IMR-90 (cell line): Measurements from ENCODE around the gene MRPL57. TPM values are rescaled to one million over a fixed set of nuclear protein-coding genes. Genes with fewer than 3 reads are reported as not detected.
"Not testable (repeated sequence)": the region's sequence is repeated elsewhere in the genome, so short reads cannot be mapped to it uniquely, and the experiment has no call there.

ENCODE experiments used
- ATAC-seq: fragments of 200-7000 bp; cut with Tn5 transposase; 2 replicates; pipeline ENCODE4 v1.9.1; 2020; ENCODE audit warnings: low read depth, mild to moderate bottlenecking, moderate library complexity
- BruUV-seq: library from RNA; stranded (reverse); fragments of 400-500 nt; replicated peaks from 2 replicates; lab custom pipeline; 2021; lab: Mats Ljungman, UMichigan
- CTCF ChIA-PET: fragments of 300-600 bp; formaldehyde crosslinking; extraction: SDS; loops from one replicate; lab custom pipeline; 2021; ENCODE audit warnings: antibody characterized with exemption; lab: Yijun Ruan, JAX
- POLR2A ChIA-PET: fragments of 300-600 bp; sonication (Branson Sonifier 250); formaldehyde crosslinking; loops from one replicate; lab custom pipeline; 2022; ENCODE audit warnings: antibody characterized with exemption; ENCODE audit not compliant: unreplicated experiment; lab: Charles Lee
- DNase-seq: peaks from one replicate; pipeline ENCODE4 v3.0.0; 2013
- H2AFZ ChIP-seq: replicated peaks from 2 replicates; pipeline ENCODE3; 2013; ENCODE audit warnings: low read length, mild to moderate bottlenecking; ENCODE audit not compliant: poor library complexity
- H2AK5ac ChIP-seq: 2 replicates; pipeline ENCODE4 v1.6.1; 2013; ENCODE audit warnings: low read depth, low read length, inconsistent platforms
- H2AK9ac ChIP-seq: replicated peaks from 2 replicates; pipeline ENCODE3; 2013; ENCODE audit warnings: mild to moderate bottlenecking, low read depth, low read length, moderate library complexity; ENCODE audit not compliant: poor library complexity
- H2BK120ac ChIP-seq: 2 replicates; pipeline ENCODE4 v1.6.1; 2013; ENCODE audit warnings: low read depth, low read length, inconsistent platforms
- H2BK15ac ChIP-seq: 3 replicates; pipeline ENCODE4 v1.6.1; 2013; ENCODE audit warnings: low read depth, low read length, inconsistent platforms
- H2BK20ac ChIP-seq: 2 replicates; pipeline ENCODE4 v1.6.1; 2013; ENCODE audit warnings: low read depth, mild to moderate bottlenecking, inconsistent platforms, low read length, moderate library complexity
- H2BK5ac ChIP-seq: 2 replicates; pipeline ENCODE4 v1.6.1; 2013; ENCODE audit warnings: mild to moderate bottlenecking, low read depth, low read length, inconsistent platforms; ENCODE audit not compliant: poor library complexity, severe bottlenecking
- H3K14ac ChIP-seq: replicated peaks from 2 replicates; pipeline ENCODE4 v1.6.1; 2013; ENCODE audit warnings: low read depth, low read length, inconsistent platforms
- H3K18ac ChIP-seq: 2 replicates; pipeline ENCODE4 v1.6.1; 2013; ENCODE audit warnings: low read depth, low read length, control low read depth
- H3K23ac ChIP-seq: 2 replicates; pipeline ENCODE4 v1.6.1; 2013; ENCODE audit warnings: low read depth, low read length, inconsistent platforms
- H3K27ac ChIP-seq: 2 replicates; pipeline ENCODE4 v1.5.1; 2013; ENCODE audit warnings: mild to moderate bottlenecking, control low read depth, low read length; ENCODE audit not compliant: insufficient read depth
- H3K27me3 ChIP-seq: 2 replicates; pipeline ENCODE4 v1.6.1; 2013; ENCODE audit warnings: low read length; ENCODE audit not compliant: control insufficient read depth, insufficient read depth
- H3K36me3 ChIP-seq: 2 replicates; pipeline ENCODE4 v1.6.1; 2013; ENCODE audit warnings: low read length, mixed read lengths; ENCODE audit not compliant: control insufficient read depth, insufficient read depth
- H3K4ac ChIP-seq: 2 replicates; pipeline ENCODE4 v1.6.1; 2013; ENCODE audit warnings: low read depth, low read length, inconsistent platforms
- H3K4me1 ChIP-seq: 2 replicates; pipeline ENCODE4 v1.6.1; 2013; ENCODE audit warnings: low read length, mixed read lengths; ENCODE audit not compliant: control insufficient read depth, insufficient read depth
- H3K4me2 ChIP-seq: 2 replicates; pipeline ENCODE4 v1.6.1; 2013; ENCODE audit warnings: low read depth, mild to moderate bottlenecking, control low read depth, low read length, moderate library complexity
- H3K4me3 ChIP-seq: 2 replicates; pipeline ENCODE4 v1.5.1; 2013; ENCODE audit warnings: low read depth, mild to moderate bottlenecking, control low read depth, low read length, moderate library complexity; ENCODE audit not compliant: insufficient read depth
- H3K56ac ChIP-seq: 2 replicates; pipeline ENCODE4 v1.6.1; 2013; ENCODE audit warnings: low read length, inconsistent platforms; ENCODE audit not compliant: insufficient read depth; ENCODE audit errors: extremely low read depth
- H3K79me1 ChIP-seq, 2 experiments: 2 replicates each; pipeline ENCODE4 v1.6.1; 2013; ENCODE audit warnings: low read length in 2 of 2, inconsistent platforms in 1 of 2, low read depth in 1 of 2
- H3K9ac ChIP-seq: 2 replicates; pipeline ENCODE4 v1.6.1; 2013; ENCODE audit warnings: low read depth, low read length, control low read depth
- H3K9me1 ChIP-seq: 2 replicates; pipeline ENCODE4 v1.6.1; 2013; ENCODE audit warnings: low read length, inconsistent platforms; ENCODE audit not compliant: insufficient read depth
- H3K9me3 ChIP-seq: 2 replicates; pipeline ENCODE4 v1.6.1; 2013; ENCODE audit warnings: low read length; ENCODE audit not compliant: control insufficient read depth, insufficient read depth
- H4K20me1 ChIP-seq: 2 replicates; pipeline ENCODE4 v1.6.1; 2013; ENCODE audit warnings: low read length, inconsistent platforms; ENCODE audit not compliant: insufficient read depth
- H4K5ac ChIP-seq: 2 replicates; pipeline ENCODE4 v1.6.1; 2013; ENCODE audit warnings: mild to moderate bottlenecking, low read depth, low read length, control low read depth
- H4K8ac ChIP-seq, 2 experiments: 2 replicates each; pipeline ENCODE4 v1.6.1; 2013; ENCODE audit warnings: low read depth in 2 of 2, low read length in 2 of 2, control low read depth in 1 of 2, inconsistent platforms in 1 of 2
- H4K91ac ChIP-seq: 2 replicates; pipeline ENCODE4 v1.6.1; 2013; ENCODE audit warnings: low read depth, low read length, inconsistent platforms; ENCODE audit not compliant: insufficient read depth
- CHD1 ChIP-seq: IDR thresholded peaks from 2 replicates; pipeline ENCODE4 v1.6.1; 2012; ENCODE audit warnings: low read depth, low read length, improper control_type of control experiment
- FOS ChIP-seq: fragments of 150-350 bp; IDR thresholded peaks from 2 replicates; pipeline ENCODE4 v1.6.1; 2016; ENCODE audit warnings: low read depth, low read length
- MAFK ChIP-seq: IDR thresholded peaks from 2 replicates; pipeline ENCODE4 v1.6.1; 2012; ENCODE audit warnings: low read depth, low read length, improper control_type of control experiment
- MAZ ChIP-seq: IDR thresholded peaks from 2 replicates; pipeline ENCODE4 v1.6.1; 2012; ENCODE audit warnings: low read depth, mild to moderate bottlenecking, low read length, improper control_type of control experiment, moderate library complexity, borderline replicate concordance
- NFE2L2 ChIP-seq: fragments of 150-350 bp; IDR thresholded peaks from 2 replicates; pipeline ENCODE4 v1.6.1; 2016; ENCODE audit warnings: low read depth, mild to moderate bottlenecking, low read length
- POLR2A ChIP-seq: IDR thresholded peaks from 2 replicates; pipeline ENCODE4 v1.6.1; 2012; ENCODE audit warnings: mild to moderate bottlenecking, low read depth, low read length
- RCOR1 ChIP-seq: IDR thresholded peaks from 2 replicates; pipeline ENCODE4 v1.6.1; 2012; ENCODE audit warnings: mild to moderate bottlenecking, low read length, improper control_type of control experiment; ENCODE audit not compliant: insufficient replicate concordance
- SMC3 ChIP-seq: fragments of 150-350 bp; IDR thresholded peaks from 2 replicates; pipeline ENCODE4 v1.6.1; 2016; ENCODE audit warnings: low read depth, mild to moderate bottlenecking, antibody characterized with exemption, low read length, moderate library complexity
- WGBS, 2 experiments: methylation state at CpG; one replicate each; pipeline versions ENCODE4 v1.1.5 to v1.1.7; 2013; ENCODE audit warnings: missing lambda C conversion rate in 2 of 2; ENCODE audit not compliant: insufficient read length in 1 of 2; ENCODE audit errors: extremely low coverage in 2 of 2; 5-methylcytosine and 5-hydroxymethylcytosine counted together
- dilution Hi-C: fragments of 300-500 bp; cut with HindIII; formaldehyde crosslinking; loops from one replicate; pipeline ENCODE4 v1.14.3; 2018; ENCODE audit warnings: low sequenced_read_pairs; ENCODE audit not compliant: unreplicated experiment
- in situ Hi-C: fragments of 300-500 bp; cut with MboI; formaldehyde crosslinking; loops from 3 replicates; pipeline ENCODE4 v1.14.3; 2019; ENCODE audit warnings: low sequenced_read_pairs, inconsistent platforms, mixed read lengths
- intact Hi-C: fragments of 100-400 bp; cut with micrococcal nuclease; formaldehyde crosslinking; loops from 2 replicates; pipeline ENCODE4 v1.10.0; 2022
- polyA plus RNA-seq, 3 experiments: library from polyadenylated mRNA; depleted of rRNA; stranded (reverse); fragments of >200 nt; gene quantifications; 2 replicates each; pipeline ENCODE4 v1.2.3, GENCODE V29; 2012; ENCODE audit warnings: low replicate concordance in 1 of 3
- total RNA-seq: library from RNA; depleted of rRNA; stranded (reverse); fragments of >200 nt; gene quantifications from 2 replicates; pipeline ENCODE4 v1.2.3, GENCODE V29; 2012

Gene MRPL57
- total and polyA plus RNA-seq, 2 of the 4 experiments (the other 2 are of a cell fraction): 7.0 to 8.0 TPM

- TF ChIP-seq FOS (no peak), CHD1 (no peak), SMC3 (no peak), RCOR1 (no peak), MAFK (no peak), MAZ (no peak), POLR2A (no peak), NFE2L2 (no peak)
- Histone ChIP-seq H3K27ac (no peak overlapping the region), H3K4ac (no peak overlapping the region), H3K79me1 (peaks cover 0 to 4% of the 10 kb centered on the region in 2 experiments; a peak in 2 of 4 replicates), H2BK20ac (no peak overlapping the region), H3K14ac (no peak overlapping the region), H3K36me3 (no peaks in the 10 kb centered on the region), H3K4me1 (peaks cover 1% of the 10 kb centered on the region; the same call in 1 of the 2 replicates), H3K56ac (no peak overlapping the region), H4K8ac (no peak overlapping the region), H4K5ac (no peak overlapping the region), H3K9me3 (no peaks in the 10 kb centered on the region), H2AFZ (no peak overlapping the region), H3K4me2 (no peak overlapping the region), H3K18ac (no peak overlapping the region), H2BK5ac (no peak overlapping the region), H2AK5ac (peak overlapping the region; percentile 82; the same call in 1 of the 2 replicates), H4K91ac (no peak overlapping the region), H4K20me1 (no peaks in the 10 kb centered on the region), H2BK15ac (no peak overlapping the region), H2BK120ac (no peak overlapping the region), H3K4me3 (no peak overlapping the region), H3K23ac (no peak overlapping the region), H2AK9ac (no peak overlapping the region), H3K9me1 (no peaks in the 10 kb centered on the region), H3K9ac (no peak overlapping the region), H3K27me3 (no peaks in the 10 kb centered on the region)
- in situ Hi-C loops: no loop called here
- no TSS peak for BruUV-seq
- no peak for ATAC-seq
- 80% methylated on average over 1 of the region's 5 CpGs; no CpG with 5 or more reads in 1 of the 2 experiments for WGBS, 2 experiments
- intact Hi-C loops: loop anchor here (5.0 kb wide), 1 partner anchor 92 kb away; no protein-coding TSS in a partner anchor
- dilution Hi-C loops: no loop called here
- ChIA-PET POLR2A (no interaction called here), CTCF (no interaction called here)
- no peak for DNase-seq
Measured at GRCh38 chr13:21134475-21134874, 42.0 kb upstream of the MRPL57 start.

- H2BK20ac ChIP-seq, BruUV-seq, CTCF ChIA-PET, H3K14ac ChIP-seq, intact Hi-C loops, H3K9me3 ChIP-seq, H2AFZ ChIP-seq, H2BK5ac ChIP-seq, H3K27ac ChIP-seq, H4K91ac ChIP-seq, POLR2A ChIA-PET, H4K20me1 ChIP-seq, H3K9me1 ChIP-seq, H3K18ac ChIP-seq, H4K8ac ChIP-seq, H2BK15ac ChIP-seq, H2AK5ac ChIP-seq, H3K56ac ChIP-seq, H3K23ac ChIP-seq, H3K9ac ChIP-seq, H2AK9ac ChIP-seq, DNase-seq, in situ Hi-C loops, dilution Hi-C loops, H3K4me1 ChIP-seq, H3K27me3 ChIP-seq, H3K36me3 ChIP-seq, H3K4me3 ChIP-seq, H3K4ac ChIP-seq, H2BK120ac ChIP-seq, ATAC-seq, H4K5ac ChIP-seq, H3K4me2 ChIP-seq: not testable (repeated sequence)
- H3K79me1 ChIP-seq: peaks cover 0 to 13% of the 10 kb centered on the region in 2 experiments; a peak in 2 of 4 replicates
- WGBS, 2 experiments: no CpG with 5 or more reads among the region's 6 CpGs
Measured at GRCh38 chr13:21135833-21136232, 40.6 kb upstream of the MRPL57 start.
